Measurements from ENCODE around the gene TRAF4. TPM values are rescaled to one million over a fixed set of nuclear protein-coding genes. Genes with fewer than 3 reads are reported as not detected.

Gene TRAF4
- total RNA-seq, 1 experiment from 2014 or later, result 38.4 TPM

GRCh38 chr17:28707339-28707720 is 36.5 kb upstream of the TRAF4 start:
- no peak for DNase-seq (ENCODE audit: low read depth in 1 of 2, low spot score in 2 of 2)
- Histone ChIP-seq H3K36me3 (peaks cover 65% of the 10 kb centered on the region), H3K4me1 (replicated peaks) (peaks cover 8% of the 10 kb centered on the region), H3K27ac (no peak overlapping the region), H3K9me3 (replicated peaks) (no peaks in the 10 kb centered on the region), H3K27me3 (replicated peaks) (no peaks in the 10 kb centered on the region), H3K4me3 (no peak overlapping the region)

- Histone ChIP-seq H3K27me3 (replicated peaks) (no peaks in the 10 kb centered on the region), H3K4me3 (peak overlapping the region; percentile 42), H3K9me3 (replicated peaks) (no peaks in the 10 kb centered on the region), H3K4me1 (replicated peaks) (peaks cover 29% of the 10 kb centered on the region), H3K27ac (peak overlapping the region; percentile 66), H3K36me3 (peaks cover 69% of the 10 kb centered on the region)
- peak; percentile 80 to 90 for DNase-seq (ENCODE audit: low read depth in 1 of 2, low spot score in 2 of 2)
These were observed 32.7 kb upstream of the TRAF4 start for GRCh38 chr17:28710861-28711722.

- Histone ChIP-seq H3K36me3 (peaks cover 71% of the 10 kb centered on the region), H3K9me3 (replicated peaks) (no peaks in the 10 kb centered on the region), H3K27me3 (replicated peaks) (no peaks in the 10 kb centered on the region)
These were observed 32.1 kb upstream of the TRAF4 start, which contains the start of gene PROCA1 for GRCh38 chr17:28711723-28712031. PROCA1 (minus strand) TSS chr17:28711888; CDS start chr17:28711660, 228 bp downstream.

GRCh38 chr17:28712032-28712704 is 31.6 kb upstream of the TRAF4 start:
- no peaks in the 10 kb centered on the region for H3K27me3 ChIP-seq (replicated peaks)
- H3K4me1 ChIP-seq (replicated peaks), result peaks cover 29% of the 10 kb centered on the region
- H3K36me3 ChIP-seq, result peaks cover 76% of the 10 kb centered on the region
- DNase-seq (ENCODE audit: low read depth in 1 of 2, low spot score in 2 of 2), result no peak
- no peaks in the 10 kb centered on the region for H3K9me3 ChIP-seq (replicated peaks)
- no peak overlapping the region for H3K27ac ChIP-seq
- H3K4me3 ChIP-seq, result no peak overlapping the region

More at GRCh38 chr17:28711723-28712031, 32.1 kb upstream of the TRAF4 start, which contains the start of gene PROCA1:
- H3K4me1 ChIP-seq (replicated peaks), result peaks cover 29% of the 10 kb centered on the region
- DNase-seq (ENCODE audit: low read depth in 1 of 2, low spot score in 2 of 2), result no peak
- H3K4me3 ChIP-seq, result peak within 1 kb of the TSS; percentile 42
- peak within 1 kb of the TSS; percentile 66 for H3K27ac ChIP-seq

GRCh38 chr17:28712705-28713415 is 31.0 kb upstream of the TRAF4 start:
- no peaks in the 10 kb centered on the region for H3K27me3 ChIP-seq (replicated peaks)
- no peak overlapping the region for H3K27ac ChIP-seq
- H3K4me3 ChIP-seq, result no peak overlapping the region
- no peaks in the 10 kb centered on the region for H3K9me3 ChIP-seq (replicated peaks)
- DNase-seq (ENCODE audit: low read depth in 1 of 2, low spot score in 2 of 2), result no peak
- peaks cover 29% of the 10 kb centered on the region for H3K4me1 ChIP-seq (replicated peaks)
- H3K36me3 ChIP-seq, result peaks cover 77% of the 10 kb centered on the region

- H3K27me3 ChIP-seq (replicated peaks), result no peaks in the 10 kb centered on the region
- H3K4me1 ChIP-seq (replicated peaks), result peaks cover 38% of the 10 kb centered on the region
- no peak for DNase-seq (ENCODE audit: low read depth in 1 of 2, low spot score in 2 of 2)
- H3K36me3 ChIP-seq, result peaks cover 68% of the 10 kb centered on the region
- no peaks in the 10 kb centered on the region for H3K9me3 ChIP-seq (replicated peaks)
- no peak overlapping the region for H3K4me3 ChIP-seq
- no peak overlapping the region for H3K27ac ChIP-seq
These were observed 29.5 kb upstream of the TRAF4 start for GRCh38 chr17:28714281-28714680.

GRCh38 chr17:28715217-28715616 is 28.6 kb upstream of the TRAF4 start:
- Histone ChIP-seq H3K27me3 (replicated peaks) (no peaks in the 10 kb centered on the region), H3K4me1 (replicated peaks) (peaks cover 39% of the 10 kb centered on the region), H3K9me3 (replicated peaks) (no peaks in the 10 kb centered on the region), H3K27ac (no peak overlapping the region), H3K4me3 (peak overlapping the region; percentile 77; the same call in 1 of the 2 replicates), H3K36me3 (peaks cover 63% of the 10 kb centered on the region)
- no peak for DNase-seq (ENCODE audit: low read depth in 1 of 2, low spot score in 2 of 2)

- H3K4me1 ChIP-seq (replicated peaks), result peaks cover 38% of the 10 kb centered on the region
- H3K27me3 ChIP-seq (replicated peaks), result no peaks in the 10 kb centered on the region
- peak overlapping the region; percentile 89 for H3K27ac ChIP-seq
- H3K4me3 ChIP-seq, result peak overlapping the region; percentile 77
- peak; percentile 78 to 92 for DNase-seq (ENCODE audit: low read depth in 1 of 2, low spot score in 2 of 2)
- peaks cover 78% of the 10 kb centered on the region for H3K36me3 ChIP-seq
- no peaks in the 10 kb centered on the region for H3K9me3 ChIP-seq (replicated peaks)
These were observed 26.9 kb upstream of the TRAF4 start for GRCh38 chr17:28716740-28717577.

- peaks cover 39% of the 10 kb centered on the region for H3K4me1 ChIP-seq (replicated peaks)
- peaks cover 78% of the 10 kb centered on the region for H3K36me3 ChIP-seq
- peak within 1 kb of the TSS; percentile 77 for H3K4me3 ChIP-seq
- H3K9me3 ChIP-seq (replicated peaks), result no peaks in the 10 kb centered on the region
- peak; percentile 90 to 94 for DNase-seq (ENCODE audit: low read depth in 1 of 2, low spot score in 2 of 2)
- peak within 1 kb of the TSS; percentile 89 for H3K27ac ChIP-seq
- no peaks in the 10 kb centered on the region for H3K27me3 ChIP-seq (replicated peaks)
These were observed 26.1 kb upstream of the TRAF4 start, which contains the start of gene RAB34 for GRCh38 chr17:28717578-28718332. RAB34 (minus strand) TSS chr17:28717868; CDS start chr17:28717266, 602 bp downstream.

- Histone ChIP-seq H3K36me3 (peaks cover 78% of the 10 kb centered on the region), H3K4me3 (peak overlapping the region; percentile 77), H3K27me3 (replicated peaks) (no peaks in the 10 kb centered on the region), H3K27ac (peak overlapping the region; percentile 89), H3K4me1 (replicated peaks) (peaks cover 37% of the 10 kb centered on the region), H3K9me3 (replicated peaks) (no peaks in the 10 kb centered on the region)
- DNase-seq (ENCODE audit: low read depth in 1 of 2, low spot score in 2 of 2), result peak; percentile 97 to 99
These were observed 25.3 kb upstream of the TRAF4 start for GRCh38 chr17:28718333-28719020.

- peaks cover 37% of the 10 kb centered on the region for H3K4me1 ChIP-seq (replicated peaks)
- H3K9me3 ChIP-seq (replicated peaks), result no peaks in the 10 kb centered on the region
- H3K4me3 ChIP-seq, result peak overlapping the region; percentile 77
- H3K27me3 ChIP-seq (replicated peaks), result no peaks in the 10 kb centered on the region
- peak overlapping the region; percentile 89 for H3K27ac ChIP-seq
- peaks cover 76% of the 10 kb centered on the region for H3K36me3 ChIP-seq
- peak in 1 of 2 experiments; percentile 85 for DNase-seq (ENCODE audit: low read depth in 1 of 2, low spot score in 2 of 2)
These were observed 24.8 kb upstream of the TRAF4 start for GRCh38 chr17:28719021-28719433.
